Measurements from ENCODE around the gene LAGE3. TPM values are rescaled to one million over a fixed set of nuclear protein-coding genes. Genes with fewer than 3 reads are reported as not detected.

Gene LAGE3
- total RNA-seq, 2 donors from 2014 or later: 29.5 to 34.1 TPM

DNA sequence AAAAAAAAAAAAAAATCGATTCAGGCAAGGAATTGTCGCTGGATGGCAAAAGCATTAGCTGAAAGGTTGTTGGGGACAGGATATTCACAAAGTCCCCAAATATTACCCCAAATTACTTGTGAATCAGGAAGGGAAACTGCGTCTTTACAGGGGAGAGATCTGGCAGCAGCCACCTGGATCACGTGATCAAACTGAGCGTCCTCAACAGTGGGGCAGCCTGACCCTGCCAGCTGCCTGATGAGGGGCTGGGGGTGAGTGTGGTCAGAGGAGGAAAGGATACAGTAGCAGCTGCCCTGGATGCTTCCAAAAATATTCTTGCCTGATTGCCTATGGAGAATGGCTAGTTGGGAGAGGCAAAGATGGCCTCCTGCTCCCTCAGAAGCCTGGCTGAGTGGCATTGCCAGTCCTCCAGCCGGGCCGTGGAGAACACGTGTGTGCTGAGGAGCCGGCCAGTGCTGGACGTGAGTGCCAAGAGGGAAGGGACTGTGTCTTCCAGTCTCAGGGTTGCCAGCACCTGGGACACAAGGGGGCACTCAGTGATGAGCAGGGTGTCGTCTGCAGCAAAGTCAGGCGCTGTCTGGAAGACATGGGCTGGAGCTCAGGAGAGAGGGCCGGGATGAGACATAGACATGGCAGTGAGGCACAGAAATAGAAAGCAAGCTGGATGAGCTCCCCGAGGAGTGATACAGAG lies 3.0 kb upstream of the LAGE3 start:
- Histone ChIP-seq H3K36me3 (ENCODE audit: control insufficient read depth, insufficient read depth, low read length) (peaks cover 4% of the 10 kb centered on the region), H3K4me1 (ENCODE audit: control insufficient read depth, insufficient read depth, low read length) (no peaks in the 10 kb centered on the region), H3K9ac (ENCODE audit: extremely low read depth, low read length, poor library complexity, severe bottlenecking) (no peak overlapping the region), H3K4me3 (ENCODE audit: low read length) (no peak overlapping the region), H3K27ac (ENCODE audit: low read depth, low read length) (no peak overlapping the region), H3K9me3 (ENCODE audit: control insufficient read depth, low read length) (no peaks in the 10 kb centered on the region), H3K27me3 (ENCODE audit: control insufficient read depth, insufficient read depth, low read length, poor library complexity, severe bottlenecking) (no peaks in the 10 kb centered on the region)
- Mint-ChIP-seq H3K27me3 (ENCODE audit: insufficient read depth) (no peaks in the 10 kb centered on the region), H3K4me1 (no peaks in the 10 kb centered on the region), H3K36me3 (ENCODE audit: low read depth) (no peaks in the 10 kb centered on the region), H3K4me3 (no peak overlapping the region), H3K9me3 (peaks cover 66% of the 10 kb centered on the region), H3K27ac (no peak overlapping the region)
- DNase-seq: no peak
- TF ChIP-seq CTCF (conservative IDR thresholded peaks at IDR 0.05): no peak
- WGBS, 2 experiments (ENCODE audit: insufficient coverage in 1 of 2, insufficient read length in 1 of 2): 81 to 93% methylated on average over 3 to 13 of the region's 14 CpGs

DNA sequence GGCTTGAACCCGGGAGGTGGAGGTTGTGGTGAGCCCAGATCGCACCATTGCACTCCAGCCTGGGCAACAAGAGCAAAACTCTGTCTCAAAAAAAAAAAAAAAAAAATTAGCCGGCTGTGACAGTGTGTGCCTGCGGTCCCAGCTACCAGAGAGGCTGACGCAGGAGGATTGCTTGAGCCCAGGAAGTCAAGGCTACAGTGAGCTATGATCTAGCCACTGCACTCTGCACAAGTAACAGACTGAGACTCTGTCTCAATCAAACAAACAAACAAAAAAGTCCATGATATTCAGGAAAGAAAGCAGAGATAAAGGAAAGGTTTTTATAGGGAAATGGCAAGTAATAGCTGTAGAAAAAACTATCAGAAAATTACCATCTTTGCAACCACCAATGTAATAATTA lies 2.1 kb upstream of the LAGE3 start:
- no peak overlapping the region for H3K4me3 Mint-ChIP-seq
- no peaks in the 10 kb centered on the region for H3K27me3 Mint-ChIP-seq (ENCODE audit: insufficient read depth)

DNA sequence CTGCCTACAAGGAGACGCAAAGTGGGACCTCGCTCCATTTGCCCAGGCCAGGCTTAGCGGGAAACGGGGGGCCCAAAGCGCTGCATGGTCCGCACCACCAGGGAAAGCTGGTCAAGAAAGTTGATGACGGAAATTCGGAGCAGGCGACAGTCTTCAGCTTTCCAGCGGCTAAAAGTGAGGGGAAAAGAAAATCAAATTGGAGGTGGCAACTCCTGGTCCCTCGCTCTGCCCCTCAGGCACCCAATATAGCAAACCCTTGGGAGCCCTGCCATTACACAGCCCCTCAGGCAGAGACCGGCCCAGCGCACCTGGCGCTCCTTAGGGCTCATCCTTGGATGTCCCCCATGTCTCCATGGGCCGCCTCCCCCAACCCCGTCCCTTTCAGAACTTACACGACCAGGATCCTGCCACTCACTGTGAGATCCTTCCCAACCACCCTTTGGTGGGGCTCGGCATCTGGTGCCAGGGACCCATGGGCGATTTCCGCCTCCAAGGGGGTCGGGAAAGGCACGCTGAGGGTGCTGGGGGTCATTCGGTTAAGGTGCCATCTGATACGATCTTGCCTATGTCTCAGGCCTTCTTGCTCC lies 1.1 kb downstream of the LAGE3 start:
- peaks cover 17% of the 10 kb centered on the region for H3K36me3 Mint-ChIP-seq (ENCODE audit: low read depth)
- Histone ChIP-seq H3K27me3 (ENCODE audit: control insufficient read depth, insufficient read depth, low read length, poor library complexity, severe bottlenecking) (no peaks in the 10 kb centered on the region), H3K36me3 (ENCODE audit: control insufficient read depth, insufficient read depth, low read length) (no peaks in the 10 kb centered on the region), H3K27ac (ENCODE audit: low read depth, low read length) (no peak overlapping the region), H3K4me1 (ENCODE audit: control insufficient read depth, insufficient read depth, low read length) (no peaks in the 10 kb centered on the region), H3K9ac (ENCODE audit: extremely low read depth, low read length, poor library complexity, severe bottlenecking) (peak overlapping the region; percentile 25), H3K9me3 (ENCODE audit: control insufficient read depth, low read length) (no peaks in the 10 kb centered on the region), H3K4me3 (ENCODE audit: low read length) (peak overlapping the region; percentile 77)
- H3K27ac Mint-ChIP-seq: no peak overlapping the region
- H3K27me3 Mint-ChIP-seq (ENCODE audit: insufficient read depth): no peaks in the 10 kb centered on the region
- H3K9me3 Mint-ChIP-seq: peaks cover 66% of the 10 kb centered on the region
- TF ChIP-seq CTCF (conservative IDR thresholded peaks at IDR 0.05): no peak
- no peak for DNase-seq
- peak overlapping the region; percentile 71 for H3K4me3 Mint-ChIP-seq
- H3K4me1 Mint-ChIP-seq: no peaks in the 10 kb centered on the region
- WGBS, 2 experiments (ENCODE audit: insufficient coverage in 1 of 2, insufficient read length in 1 of 2): 66 to 92% methylated on average over 9 to 22 of the region's 24 CpGs

More for the DNA sequence above, 2.1 kb upstream of the LAGE3 start:
- no peak for TF ChIP-seq CTCF (conservative IDR thresholded peaks at IDR 0.05)
- Mint-ChIP-seq H3K36me3 (ENCODE audit: low read depth) (no peaks in the 10 kb centered on the region), H3K9me3 (peaks cover 71% of the 10 kb centered on the region), H3K4me1 (no peaks in the 10 kb centered on the region), H3K27ac (no peak overlapping the region)
- Histone ChIP-seq H3K9ac (ENCODE audit: extremely low read depth, low read length, poor library complexity, severe bottlenecking) (no peak overlapping the region), H3K27me3 (ENCODE audit: control insufficient read depth, insufficient read depth, low read length, poor library complexity, severe bottlenecking) (no peaks in the 10 kb centered on the region), H3K4me3 (ENCODE audit: low read length) (no peak overlapping the region), H3K4me1 (ENCODE audit: control insufficient read depth, insufficient read depth, low read length) (no peaks in the 10 kb centered on the region), H3K27ac (ENCODE audit: low read depth, low read length) (no peak overlapping the region), H3K36me3 (ENCODE audit: control insufficient read depth, insufficient read depth, low read length) (peaks cover 4% of the 10 kb centered on the region), H3K9me3 (ENCODE audit: control insufficient read depth, low read length) (no peaks in the 10 kb centered on the region)
- no peak for DNase-seq
- WGBS, 2 experiments (ENCODE audit: insufficient coverage in 1 of 2, insufficient read length in 1 of 2): 94% methylated on average over 4 of the region's 5 CpGs; no CpG with 5 or more reads in 1 of the 2 experiments
